OCI-LY7 (cell line): ENCODE data around the gene PRRX1. TPM values are rescaled to one million over a fixed set of nuclear protein-coding genes. Genes with fewer than 3 reads are reported as not detected.

Experiments
- BruUV-seq: library from RNA; stranded (reverse); fragments of 400-500 nt; replicated peaks from 2 replicates; lab custom pipeline; 2021; lab: Mats Ljungman, UMichigan
- CTCF ChIA-PET: fragments of 300-600 bp; sonication (Branson Sonifier 250); formaldehyde crosslinking; loops from one replicate; lab custom pipeline; 2022; ENCODE audit warnings: antibody characterized with exemption; ENCODE audit not compliant: unreplicated experiment; lab: Charles Lee
- POLR2A ChIA-PET: fragments of 300-600 bp; sonication (Branson Sonifier 250); formaldehyde crosslinking; loops from one replicate; lab custom pipeline; 2022; ENCODE audit warnings: antibody characterized with exemption; lab: Charles Lee
- DNase-seq: peaks from one replicate; pipeline ENCODE4 v3.0.0-alpha.2; 2015; ENCODE audit warnings: low spot score
- H2AFZ ChIP-seq: fragments of 200-600 bp; sonication (generic), shearing (Covaris generic); 2 replicates; pipeline ENCODE4 v1.6.1; 2014; ENCODE audit warnings: mild to moderate bottlenecking, antibody characterized with exemption, low read length, moderate library complexity
- H3K27ac ChIP-seq: fragments of 200-600 bp; sonication (generic); 2 replicates; pipeline ENCODE4 v1.5.1; 2014; ENCODE audit warnings: mixed run types, low read depth, mild to moderate bottlenecking, moderate library complexity, low read length, inconsistent platforms; ENCODE audit not compliant: poor library complexity, severe bottlenecking
- H3K36me3 ChIP-seq: fragments of 200-600 bp; sonication (generic); 2 replicates; pipeline ENCODE4 v1.6.1; 2014; ENCODE audit warnings: mild to moderate bottlenecking, antibody characterized with exemption, low read length, moderate library complexity, mixed read lengths; ENCODE audit not compliant: insufficient read depth
- H3K4me1 ChIP-seq: fragments of 200-600 bp; sonication (generic); 2 replicates; pipeline ENCODE4 v1.5.1; 2014; ENCODE audit warnings: mild to moderate bottlenecking, low read length; ENCODE audit not compliant: insufficient read depth, poor library complexity, severe bottlenecking
- H3K4me2 ChIP-seq: fragments of 200-600 bp; sonication (generic); 2 replicates; pipeline ENCODE4 v1.6.1; 2014; ENCODE audit warnings: mild to moderate bottlenecking, low read length
- H3K4me3 ChIP-seq: fragments of 200-600 bp; sonication (generic); 2 replicates; pipeline ENCODE4 v1.5.1; 2014; ENCODE audit warnings: mild to moderate bottlenecking, low read depth, low read length; ENCODE audit not compliant: poor library complexity, severe bottlenecking
- H3K79me2 ChIP-seq: fragments of 200-600 bp; sonication (generic); 2 replicates; pipeline ENCODE4 v1.6.1; 2016; ENCODE audit warnings: low read depth, mild to moderate bottlenecking, low read length, moderate library complexity, mixed read lengths; ENCODE audit not compliant: insufficient read depth
- H3K9me2 ChIP-seq: fragments of 200-600 bp; sonication (generic); 2 replicates; pipeline ENCODE4 v1.6.1; 2016; ENCODE audit warnings: mild to moderate bottlenecking, low read length, mixed read lengths; ENCODE audit not compliant: insufficient read depth
- H3K9me3 ChIP-seq: fragments of 200-600 bp; sonication (generic); 2 replicates; pipeline ENCODE4 v1.6.1; 2014; ENCODE audit warnings: mild to moderate bottlenecking, mixed run types, low read length, mixed read lengths
- H4K20me1 ChIP-seq: fragments of 200-600 bp; sonication (generic); 2 replicates; pipeline ENCODE4 v1.6.1; 2014; ENCODE audit warnings: mild to moderate bottlenecking, antibody characterized with exemption, low read length, moderate library complexity, mixed read lengths; ENCODE audit not compliant: insufficient read depth
- EZH2phosphoT487 ChIP-seq: fragments of 200-600 bp; sonication (generic); IDR thresholded peaks from 2 replicates; pipeline ENCODE4 v1.6.1; 2018; ENCODE audit warnings: low read depth, borderline replicate concordance, mild to moderate bottlenecking, mixed run types, antibody characterized with exemption, low read length, moderate library complexity, mixed read lengths
- intact Hi-C: fragments of 100-400 bp; cut with micrococcal nuclease; formaldehyde crosslinking; loops from one replicate; pipeline ENCODE4 v1.10.0; 2022; ENCODE audit not compliant: unreplicated experiment
- total RNA-seq, 2 experiments: library from RNA; depleted of rRNA in 1 of 2; stranded (reverse); fragments of >200 nt in 1 of 2; shearing (Covaris generic) in 1 of 2; gene quantifications; 2 replicates each; pipeline ENCODE4 v1.2.3, GENCODE V29; 2014 to 2022
- TF ChIP-seq, protein P1 (sequence below): fragments of 200-600 bp; sonication (generic); conservative IDR thresholded peaks from 2 replicates; pipeline ENCODE4 v1.5.1; 2014; ENCODE audit warnings: mild to moderate bottlenecking, antibody characterized with exemption, low read length, moderate library complexity, mixed read lengths

PRRX1 gene
- total RNA-seq, 2 experiments from 2014 or later = not detected

DNA sequence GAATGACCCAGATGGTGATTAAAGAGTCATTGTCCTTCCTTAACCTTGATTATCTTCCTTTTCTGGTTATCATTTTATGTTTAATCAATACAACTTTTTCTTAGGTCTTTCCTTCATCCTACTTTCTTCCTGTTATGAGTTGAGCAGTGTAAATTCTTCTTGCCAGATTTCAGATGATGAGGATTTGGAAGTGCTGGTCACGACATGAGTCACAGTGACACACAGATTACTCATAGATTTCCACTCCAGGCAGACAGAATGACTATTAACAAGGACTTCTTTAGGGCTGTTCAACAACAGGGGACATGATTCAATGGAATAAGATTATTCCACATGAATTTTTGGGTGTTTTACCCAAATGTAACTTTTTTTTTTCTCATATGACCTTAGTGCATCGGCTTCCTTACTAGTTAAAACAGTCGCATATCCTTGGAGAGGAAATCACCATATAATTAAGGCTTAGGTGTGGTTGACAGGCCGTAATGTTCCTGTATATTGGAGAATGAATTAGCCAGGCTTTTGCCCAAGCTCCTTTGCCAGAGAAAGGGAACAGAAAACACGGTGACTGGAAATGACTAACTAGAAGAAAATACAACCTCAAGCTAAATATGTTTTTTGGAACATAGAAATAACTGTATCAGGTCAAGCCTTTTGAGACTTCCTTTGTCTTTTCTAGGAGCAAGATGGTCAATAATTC lies 44.2 kb downstream of the PRRX1 start:
- intact Hi-C loops = no loop called here
- H3K9me3 ChIP-seq = no peaks in the 10 kb centered on the region
- no peaks in the 10 kb centered on the region for H4K20me1 ChIP-seq
- no peak for DNase-seq
- ChIA-PET CTCF (no interaction called here), POLR2A (no interaction called here)
- TF ChIP-seq, protein P1, sequence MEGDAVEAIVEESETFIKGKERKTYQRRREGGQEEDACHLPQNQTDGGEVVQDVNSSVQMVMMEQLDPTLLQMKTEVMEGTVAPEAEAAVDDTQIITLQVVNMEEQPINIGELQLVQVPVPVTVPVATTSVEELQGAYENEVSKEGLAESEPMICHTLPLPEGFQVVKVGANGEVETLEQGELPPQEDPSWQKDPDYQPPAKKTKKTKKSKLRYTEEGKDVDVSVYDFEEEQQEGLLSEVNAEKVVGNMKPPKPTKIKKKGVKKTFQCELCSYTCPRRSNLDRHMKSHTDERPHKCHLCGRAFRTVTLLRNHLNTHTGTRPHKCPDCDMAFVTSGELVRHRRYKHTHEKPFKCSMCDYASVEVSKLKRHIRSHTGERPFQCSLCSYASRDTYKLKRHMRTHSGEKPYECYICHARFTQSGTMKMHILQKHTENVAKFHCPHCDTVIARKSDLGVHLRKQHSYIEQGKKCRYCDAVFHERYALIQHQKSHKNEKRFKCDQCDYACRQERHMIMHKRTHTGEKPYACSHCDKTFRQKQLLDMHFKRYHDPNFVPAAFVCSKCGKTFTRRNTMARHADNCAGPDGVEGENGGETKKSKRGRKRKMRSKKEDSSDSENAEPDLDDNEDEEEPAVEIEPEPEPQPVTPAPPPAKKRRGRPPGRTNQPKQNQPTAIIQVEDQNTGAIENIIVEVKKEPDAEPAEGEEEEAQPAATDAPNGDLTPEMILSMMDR = no peak
- no peak for TF ChIP-seq EZH2phosphoT487
- no peak overlapping the region for H3K4me3 ChIP-seq
- no peak overlapping the region for H3K27ac ChIP-seq
- BruUV-seq = no TSS peak
- H3K79me2 ChIP-seq = no peaks in the 10 kb centered on the region
- no peaks in the 10 kb centered on the region for H3K9me2 ChIP-seq
- H3K4me2 ChIP-seq = no peak overlapping the region
- no peak overlapping the region for H2AFZ ChIP-seq
- no peaks in the 10 kb centered on the region for H3K4me1 ChIP-seq
- no peaks in the 10 kb centered on the region for H3K36me3 ChIP-seq

DNA sequence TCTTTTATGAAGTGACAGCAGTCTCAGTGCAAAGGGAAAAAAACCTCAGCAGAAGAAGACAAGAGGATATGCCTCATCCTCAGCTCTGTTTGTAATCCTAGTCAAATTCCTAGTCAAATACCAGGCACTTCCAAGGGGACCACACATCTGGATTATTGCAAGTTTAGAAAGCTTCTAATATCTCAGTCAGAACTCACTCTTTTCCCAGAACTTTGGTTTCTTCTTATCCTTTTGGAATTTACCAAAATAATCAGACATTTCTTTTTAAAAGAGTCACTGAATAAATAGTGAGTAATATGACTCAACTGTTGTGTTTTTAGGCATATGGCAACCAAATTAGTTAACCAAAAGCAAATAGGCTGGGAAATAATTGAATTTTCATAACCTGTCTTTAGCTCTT lies 47.8 kb downstream of the PRRX1 start:
- no TSS peak for BruUV-seq
- no peak overlapping the region for H3K4me3 ChIP-seq
- no peaks in the 10 kb centered on the region for H3K9me2 ChIP-seq
- H3K4me1 ChIP-seq = no peaks in the 10 kb centered on the region
- no peaks in the 10 kb centered on the region for H4K20me1 ChIP-seq
- ChIA-PET CTCF (no interaction called here), POLR2A (interaction anchor here (1.5 kb wide), 1 partner anchor 14 kb away, joined by 5 read pairs; no protein-coding TSS in a partner anchor)
- no peak for DNase-seq
- TF ChIP-seq EZH2phosphoT487 = no peak
- TF ChIP-seq, protein P1 = no peak
- no peak overlapping the region for H3K27ac ChIP-seq
- H2AFZ ChIP-seq = no peak overlapping the region
- H3K36me3 ChIP-seq = no peaks in the 10 kb centered on the region
- intact Hi-C loops = no loop called here
- no peaks in the 10 kb centered on the region for H3K79me2 ChIP-seq
- H3K4me2 ChIP-seq = no peak overlapping the region
- no peaks in the 10 kb centered on the region for H3K9me3 ChIP-seq

DNA sequence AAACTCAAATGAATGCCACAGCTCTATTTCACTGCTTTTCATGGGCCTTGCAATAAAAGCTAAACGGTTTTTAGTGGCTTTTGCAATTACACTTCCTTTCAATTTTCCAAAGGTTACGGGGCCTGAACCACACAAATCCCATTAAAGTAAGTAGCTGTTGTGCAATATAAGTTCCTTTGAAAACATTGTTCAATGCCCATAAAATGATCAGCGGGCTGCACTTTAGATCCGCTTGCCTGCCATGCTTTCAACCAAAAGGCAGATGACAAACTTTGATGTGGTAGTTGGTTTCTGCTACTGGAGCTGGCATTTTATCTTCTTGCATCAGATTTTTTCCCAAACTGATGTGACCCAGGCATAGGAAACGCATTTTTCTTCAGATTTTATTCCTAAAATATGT lies 50.2 kb downstream of the PRRX1 start:
- intact Hi-C loops = no loop called here
- H4K20me1 ChIP-seq = no peaks in the 10 kb centered on the region
- H3K4me1 ChIP-seq = no peaks in the 10 kb centered on the region
- CTCF ChIA-PET = no interaction called here
- no peak overlapping the region for H3K4me2 ChIP-seq
- no peak overlapping the region for H3K4me3 ChIP-seq
- no peaks in the 10 kb centered on the region for H3K9me2 ChIP-seq
- no peaks in the 10 kb centered on the region for H3K79me2 ChIP-seq
- H2AFZ ChIP-seq = no peak overlapping the region
- DNase-seq = no peak
- POLR2A ChIA-PET = no interaction called here
- TF ChIP-seq EZH2phosphoT487 = no peak
- TF ChIP-seq, protein P1 = no peak
- H3K36me3 ChIP-seq = no peaks in the 10 kb centered on the region
- no peaks in the 10 kb centered on the region for H3K9me3 ChIP-seq
- H3K27ac ChIP-seq = no peak overlapping the region
- no TSS peak for BruUV-seq
